ENCODE data around the gene RIMKLA. TPM values are rescaled to one million over a fixed set of nuclear protein-coding genes. Genes with fewer than 3 reads are reported as not detected.

Gene RIMKLA
- total RNA-seq, 1 experiment from 2014 or later = 8.3 TPM

- 0 out of 2 replicates have a peak, but pooled peaks have one; percentile 56 for TF ChIP-seq AFF4 (CRISPR knock-in tag; IDR thresholded peaks at IDR 0.05; ENCODE audit: borderline replicate concordance)
- TF ChIP-seq ATF1 (CRISPR knock-in tag; IDR thresholded peaks at IDR 0.05) = no peak
Observed at GRCh38 chr1:42456010-42456753, 75.6 kb downstream of the RIMKLA start, which contains the start of the genes PPCS and ZMYND12 (continued).

GRCh38 chr1:42456754-42457089, 76.1 kb downstream of the RIMKLA start:
- no peak for TF ChIP-seq MXD4 (CRISPR knock-in tag; IDR thresholded peaks at IDR 0.05; ENCODE audit: borderline replicate concordance)
- TF ChIP-seq NFE2L1 (CRISPR knock-in tag; IDR thresholded peaks at IDR 0.05) = 0 out of 2 replicates have a peak, but pooled peaks have one; percentile 36
- no peak for TF ChIP-seq JUN (CRISPR knock-in tag; IDR thresholded peaks at IDR 0.05)
- TF ChIP-seq TP53 (CRISPR knock-in tag; IDR thresholded peaks at IDR 0.05) = 0 out of 2 replicates have a peak, but pooled peaks have one; percentile 3
- TF ChIP-seq ZBTB21 (CRISPR knock-in tag; IDR thresholded peaks at IDR 0.05; ENCODE audit: borderline replicate concordance) = 0 out of 2 replicates have a peak, but pooled peaks have one; percentile 4
- TF ChIP-seq, protein P1, sequence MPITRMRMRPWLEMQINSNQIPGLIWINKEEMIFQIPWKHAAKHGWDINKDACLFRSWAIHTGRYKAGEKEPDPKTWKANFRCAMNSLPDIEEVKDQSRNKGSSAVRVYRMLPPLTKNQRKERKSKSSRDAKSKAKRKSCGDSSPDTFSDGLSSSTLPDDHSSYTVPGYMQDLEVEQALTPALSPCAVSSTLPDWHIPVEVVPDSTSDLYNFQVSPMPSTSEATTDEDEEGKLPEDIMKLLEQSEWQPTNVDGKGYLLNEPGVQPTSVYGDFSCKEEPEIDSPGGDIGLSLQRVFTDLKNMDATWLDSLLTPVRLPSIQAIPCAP (CRISPR knock-in tag; IDR thresholded peaks at IDR 0.05) = no peak
- TF ChIP-seq SMAD3 (CRISPR knock-in tag; IDR thresholded peaks at IDR 0.05; ENCODE audit: borderline replicate concordance) = 0 out of 2 replicates have a peak, but pooled peaks have one; percentile 8
- TF ChIP-seq, protein P2, sequence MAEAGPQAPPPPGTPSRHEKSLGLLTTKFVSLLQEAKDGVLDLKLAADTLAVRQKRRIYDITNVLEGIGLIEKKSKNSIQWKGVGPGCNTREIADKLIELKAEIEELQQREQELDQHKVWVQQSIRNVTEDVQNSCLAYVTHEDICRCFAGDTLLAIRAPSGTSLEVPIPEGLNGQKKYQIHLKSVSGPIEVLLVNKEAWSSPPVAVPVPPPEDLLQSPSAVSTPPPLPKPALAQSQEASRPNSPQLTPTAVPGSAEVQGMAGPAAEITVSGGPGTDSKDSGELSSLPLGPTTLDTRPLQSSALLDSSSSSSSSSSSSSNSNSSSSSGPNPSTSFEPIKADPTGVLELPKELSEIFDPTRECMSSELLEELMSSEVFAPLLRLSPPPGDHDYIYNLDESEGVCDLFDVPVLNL (CRISPR knock-in tag; IDR thresholded peaks at IDR 0.05; ENCODE audit: borderline replicate concordance, low read depth) = peak; percentile 65; the same call in 1 of the 2 replicates
- Mint-ChIP-seq H3K27ac (peak overlapping the region; percentile 84), H3K4me1 (peaks cover 17% of the 10 kb centered on the region), H3K9me3 (no peaks in the 10 kb centered on the region), H3K27me3 (ENCODE audit: low read depth) (peaks cover 6% of the 10 kb centered on the region; the same call in 1 of the 2 replicates), H3K36me3 (peaks cover 29% of the 10 kb centered on the region), H3K4me3 (peak overlapping the region; percentile 95)
- ChIA-PET POLR2A (no interaction called here), CTCF (interaction anchor here (0.9 to 1.2 kb wide), 4 partner anchors 18 to 300 kb away, joined by 3 to 6 read pairs (median 3); partner anchors contain the start of gene PPIH)
- no peak for DNase-seq (ENCODE audit: low spot score)
- ATAC-seq = peak; percentile 66

GRCh38 chr1:42461196-42461595, 80.6 kb downstream of the RIMKLA start:
- no peak for ATAC-seq
- H3K9me3 Mint-ChIP-seq = no peaks in the 10 kb centered on the region
- H3K27ac Mint-ChIP-seq = no peak overlapping the region
- TF ChIP-seq, protein P2 (CRISPR knock-in tag; IDR thresholded peaks at IDR 0.05; ENCODE audit: borderline replicate concordance, low read depth) = no peak
- TF ChIP-seq IRF2 (CRISPR knock-in tag; IDR thresholded peaks at IDR 0.05; ENCODE audit: borderline replicate concordance, low read depth) (no peak), ATF2 (CRISPR knock-in tag; IDR thresholded peaks at IDR 0.05; ENCODE audit: borderline replicate concordance, low read depth) (no peak), ZNF423 (CRISPR knock-in tag; IDR thresholded peaks at IDR 0.05) (no peak), NFATC4 (CRISPR knock-in tag; IDR thresholded peaks at IDR 0.05) (no peak), CREM (CRISPR knock-in tag; IDR thresholded peaks at IDR 0.05) (no peak), CDX4 (CRISPR knock-in tag; IDR thresholded peaks at IDR 0.05; ENCODE audit: borderline replicate concordance) (no peak), CTCF (IDR thresholded peaks at IDR 0.05) (no peak)
- DNase-seq (ENCODE audit: low spot score) = no peak
- H3K4me1 Mint-ChIP-seq = peaks cover 26% of the 10 kb centered on the region
- H3K27me3 Mint-ChIP-seq (ENCODE audit: low read depth) = peaks cover 12% of the 10 kb centered on the region; the same call in 1 of the 2 replicates
- peaks cover 29% of the 10 kb centered on the region for H3K36me3 Mint-ChIP-seq
- POLR2A ChIA-PET = interaction anchor here (0.6 kb wide), 1 partner anchor 108 kb away, joined by 3 read pairs; no protein-coding TSS in a partner anchor
- CTCF ChIA-PET = no interaction called here
- no peak overlapping the region for H3K4me3 Mint-ChIP-seq

Measured in WTC11 (cell line).